GM12878 (cell line): Measurements from ENCODE around the gene TMEM208. TPM values are rescaled to one million over a fixed set of nuclear protein-coding genes. Genes with fewer than 3 reads are reported as not detected.

ENCODE experiments used
- ATAC-seq: fragments of 200-7000 bp; cut with Tn5 transposase; 3 replicates; pipeline ENCODE4 v1.9.1; 2020; ENCODE audit warnings: mild to moderate bottlenecking, moderate library complexity
- BruUV-seq: library from RNA; stranded (reverse); fragments of 400-500 nt; replicated peaks from 2 replicates; lab custom pipeline; 2021; lab: Mats Ljungman, UMichigan
- CTCF ChIA-PET: fragments of 300-600 bp; sonication (Branson Sonifier 250); formaldehyde crosslinking; extraction: SDS; loops from one replicate; lab custom pipeline; 2021; ENCODE audit warnings: inconsistent platforms; lab: Yijun Ruan, JAX
- POLR2A ChIA-PET: fragments of 350-600 bp; formaldehyde crosslinking; extraction: SDS; loops from one replicate; lab custom pipeline; 2021; ENCODE audit warnings: inconsistent platforms; lab: Charles Lee
- RAD21 ChIA-PET: fragments of 300-600 bp; sonication (Branson Sonifier 250); formaldehyde crosslinking; loops from one replicate; lab custom pipeline; 2023; ENCODE audit warnings: antibody characterized with exemption; ENCODE audit not compliant: unreplicated experiment; lab: Charles Lee
- SMC1A ChIA-PET: fragments of 300-600 bp; sonication (Branson Sonifier 250); formaldehyde crosslinking; loops from one replicate; lab custom pipeline; 2023; ENCODE audit not compliant: unreplicated experiment, uncharacterized antibody; lab: Charles Lee
- DNase-seq: peaks from one replicate; pipeline ENCODE4 v3.0.0-alpha.2; 2011; ENCODE audit warnings: low read depth, low spot score
- FAIRE-seq: peaks from 3 replicates; lab custom pipeline; 2011; peaks lifted over from hg19 to GRCh38; lab: Jason Lieb, UNC
- H2AFZ ChIP-seq: 2 replicates; pipeline ENCODE4 v1.6.0; 2011; ENCODE audit warnings: low read depth, low read length, control low read depth; ENCODE audit not compliant: control insufficient read depth
- H3K27ac ChIP-seq: 2 replicates; pipeline ENCODE4 v1.5.1; 2011; ENCODE audit warnings: control low read depth; ENCODE audit not compliant: control insufficient read depth, insufficient read depth
- H3K27me3 ChIP-seq, 2 experiments: replicated peaks in 1 of 2; 2 replicates each; pipeline versions ENCODE4 v1.6.0 to v1.6.1; 2011; ENCODE audit warnings: low read length in 1 of 2; ENCODE audit not compliant: control insufficient read depth in 2 of 2, insufficient read depth in 2 of 2
- H3K36me3 ChIP-seq, 2 experiments: 2 replicates each; pipeline ENCODE4 v1.5.1; 2011; ENCODE audit warnings: low read length in 1 of 2; ENCODE audit not compliant: control insufficient read depth in 2 of 2, insufficient read depth in 2 of 2
- H3K4me1 ChIP-seq: 2 replicates; pipeline ENCODE4 v1.6.1; 2011; ENCODE audit warnings: mild to moderate bottlenecking, low read length, moderate library complexity, mixed read lengths; ENCODE audit not compliant: control insufficient read depth, insufficient read depth
- H3K4me2 ChIP-seq: 2 replicates; pipeline ENCODE4 v1.6.0; 2011; ENCODE audit warnings: control low read depth; ENCODE audit not compliant: control insufficient read depth, insufficient read depth
- H3K4me3 ChIP-seq: fragments of 200-600 bp; sonication (generic); 2 replicates; pipeline ENCODE4 v1.5.1; 2016
- H3K79me2 ChIP-seq: 2 replicates; pipeline ENCODE4 v1.6.0; 2011; ENCODE audit warnings: low read length; ENCODE audit not compliant: control insufficient read depth, insufficient read depth
- H3K9ac ChIP-seq: 2 replicates; pipeline ENCODE4 v1.8.0; 2011; ENCODE audit warnings: low read length, control low read depth, mixed read lengths; ENCODE audit not compliant: control insufficient read depth, insufficient read depth
- H3K9me3 ChIP-seq: replicated peaks from 3 replicates; pipeline ENCODE4 v1.5.1; 2011; ENCODE audit warnings: mild to moderate bottlenecking, low read length; ENCODE audit not compliant: control insufficient read depth, insufficient read depth
- H4K20me1 ChIP-seq: 2 replicates; pipeline ENCODE4 v1.6.0; 2011; ENCODE audit not compliant: control insufficient read depth, insufficient read depth
- CHD2 ChIP-seq: IDR thresholded peaks from 2 replicates; pipeline ENCODE4 v1.6.1; 2011; ENCODE audit warnings: low read depth, low read length, improper control_type of control experiment, borderline replicate concordance
- CTCF ChIP-seq, 3 experiments: IDR thresholded peaks in 2 of 3; conservative IDR thresholded peaks in 1 of 3; 2 replicates each; pipeline ENCODE4 v1.5.1; 2011; ENCODE audit warnings: low read depth in 3 of 3, low read length in 3 of 3, mild to moderate bottlenecking in 3 of 3, control low read depth in 2 of 3, moderate library complexity in 2 of 3, inconsistent platforms in 1 of 3, mixed read lengths in 1 of 3; ENCODE audit not compliant: control insufficient read depth in 2 of 3, insufficient read depth in 1 of 3; ENCODE audit errors: extremely low read depth in 1 of 3
- HDAC2 ChIP-seq: fragments of 200-600 bp; sonication (generic); IDR thresholded peaks from 2 replicates; pipeline ENCODE4 v1.6.1; 2017
- MAX ChIP-seq: IDR thresholded peaks from 2 replicates; pipeline ENCODE4 v1.6.1; 2012; ENCODE audit warnings: low read depth, low read length, improper control_type of control experiment
- MYC ChIP-seq: IDR thresholded peaks from 2 replicates; pipeline ENCODE4 v1.6.1; 2011; ENCODE audit warnings: mild to moderate bottlenecking, low read length, moderate library complexity, inconsistent platforms; ENCODE audit not compliant: insufficient read depth, insufficient replicate concordance, insufficient read length, severe bottlenecking
- NFYB ChIP-seq: IDR thresholded peaks from 2 replicates; pipeline ENCODE4 v1.6.1; 2011; ENCODE audit warnings: low read depth, mild to moderate bottlenecking, low read length, improper control_type of control experiment, moderate library complexity; ENCODE audit not compliant: insufficient read depth
- NR2F1 ChIP-seq: fragments of 450-650 bp; conservative IDR thresholded peaks from 2 replicates; pipeline ENCODE4 v1.6.1; 2017; ENCODE audit warnings: mild to moderate bottlenecking
- SKIL ChIP-seq: fragments of 450-650 bp; IDR thresholded peaks from 2 replicates; pipeline ENCODE4 v1.6.1; 2017; ENCODE audit warnings: mild to moderate bottlenecking, low read depth, inconsistent platforms; ENCODE audit not compliant: poor library complexity, severe bottlenecking
- TCF3 ChIP-seq: IDR thresholded peaks from 2 replicates; pipeline ENCODE4 v1.6.1; 2012; ENCODE audit warnings: low read depth, mild to moderate bottlenecking, low read length, borderline replicate concordance; ENCODE audit not compliant: insufficient read depth
- WGBS: methylation state at CpG from one replicate; pipeline ENCODE4 v1.1.6; 2016; ENCODE audit warnings: low lambda C conversion rate; ENCODE audit not compliant: insufficient replicate concordance, insufficient coverage; ENCODE audit errors: missing lambda C conversion rate; 5-methylcytosine and 5-hydroxymethylcytosine counted together
- in situ Hi-C: fragments of 300-500 bp; cut with MboI; formaldehyde crosslinking; loops from 9 replicates; pipeline ENCODE4 v1.14.3; 2018; ENCODE audit warnings: mixed read lengths
- intact Hi-C: fragments of 100-400 bp; cut with micrococcal nuclease; formaldehyde crosslinking; loops from one replicate; pipeline ENCODE4 v1.14.2; 2022; ENCODE audit not compliant: unreplicated experiment
- polyA plus RNA-seq, 11 experiments: library from polyadenylated mRNA; depleted of rRNA in 4 of 11; unstranded in 6 of 11; stranded (reverse) in 5 of 11; fragments of >200 nt; fragmentation: Nextera tagmentation in 4 of 11; fragmentation: Illumina TruSeq in 1 of 11; extraction: Ambion mirVana in 4 of 11; extraction: Trizol in 1 of 11; gene quantifications; 1 replicate in 1 of 11; 2 replicates in 10 of 11; pipeline versions ENCODE4 v1.2.1 to v1.2.3, GENCODE V29; 2011 to 2016; ENCODE audit warnings: inconsistent platforms in 2 of 11, missing spikeins in 2 of 11, low read depth in 1 of 11
- total RNA-seq, 4 experiments: library from RNA; depleted of rRNA in 3 of 4; stranded (reverse); fragments of >200 nt in 3 of 4; fragmentation: Illumina TruSeq in 1 of 4; extraction: Trizol in 1 of 4; gene quantifications; 2 replicates each; pipeline versions ENCODE4 v1.2.1 to v1.2.3, GENCODE V29; 2013 to 2021
- TF ChIP-seq, protein P1 (sequence below): IDR thresholded peaks from 2 replicates; pipeline ENCODE4 v1.6.1; 2011; ENCODE audit warnings: borderline replicate concordance, low read depth, mild to moderate bottlenecking, moderate library complexity, low read length; ENCODE audit not compliant: insufficient read depth, poor library complexity, severe bottlenecking

Gene TMEM208
- total and polyA plus RNA-seq, 10 of the 15 experiments (the other 5 are each of a cell fraction or from before 2014, with no cell fraction given): 34.1 to 244 (median 54.1) TPM

- TF ChIP-seq CHD2 (no peak), SKIL (peak; percentile 13), HDAC2 (no peak), NR2F1 (peak; percentile 59), NFYB (peak; percentile 51; the same call in 1 of the 2 replicates)
- TF ChIP-seq, protein P1, sequence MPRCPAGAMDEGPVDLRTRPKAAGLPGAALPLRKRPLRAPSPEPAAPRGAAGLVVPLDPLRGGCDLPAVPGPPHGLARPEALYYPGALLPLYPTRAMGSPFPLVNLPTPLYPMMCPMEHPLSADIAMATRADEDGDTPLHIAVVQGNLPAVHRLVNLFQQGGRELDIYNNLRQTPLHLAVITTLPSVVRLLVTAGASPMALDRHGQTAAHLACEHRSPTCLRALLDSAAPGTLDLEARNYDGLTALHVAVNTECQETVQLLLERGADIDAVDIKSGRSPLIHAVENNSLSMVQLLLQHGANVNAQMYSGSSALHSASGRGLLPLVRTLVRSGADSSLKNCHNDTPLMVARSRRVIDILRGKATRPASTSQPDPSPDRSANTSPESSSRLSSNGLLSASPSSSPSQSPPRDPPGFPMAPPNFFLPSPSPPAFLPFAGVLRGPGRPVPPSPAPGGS: no peak
These were observed 19.3 kb downstream of the TMEM208 start (continued) for GRCh38 chr16:67246081-67246755.

DNA sequence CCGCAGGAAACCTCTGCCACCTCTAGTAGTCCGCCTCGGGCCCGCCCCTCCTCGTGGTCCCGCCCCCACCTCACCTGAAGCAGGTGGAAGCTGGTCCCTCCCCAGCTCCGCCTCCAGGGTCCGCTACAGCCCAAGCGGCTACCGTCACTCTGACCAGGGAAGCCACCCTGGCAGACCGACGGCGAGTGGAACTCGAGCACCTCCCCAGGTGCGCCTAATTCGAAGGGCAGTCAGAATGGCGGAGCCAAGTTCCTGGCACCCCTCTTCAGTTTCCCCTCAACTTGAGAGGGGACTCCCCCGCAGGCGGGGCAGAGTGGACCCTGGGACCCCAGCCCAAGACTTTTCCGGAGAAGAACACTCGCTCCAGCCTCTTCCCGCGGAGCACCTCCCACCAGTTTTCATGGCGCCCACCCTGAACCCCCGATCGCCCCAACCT lies 19.8 kb downstream of the TMEM208 start:
- Histone ChIP-seq H3K9ac (peak overlapping the region; percentile 82), H3K4me1 (peaks cover 37% of the 10 kb centered on the region), H3K36me3 (no peaks in the 10 kb centered on the region), H4K20me1 (no peaks in the 10 kb centered on the region), H3K27me3 (no peaks in the 10 kb centered on the region; a peak in 1 of 4 replicates), H3K79me2 (peaks cover 35% of the 10 kb centered on the region), H3K4me2 (peak overlapping the region; percentile 99), H2AFZ (peak overlapping the region; percentile 55), H3K9me3 (no peaks in the 10 kb centered on the region), H3K4me3 (peak overlapping the region; percentile 97), H3K27ac (peak overlapping the region; percentile 98)
- ATAC-seq (peak; percentile 24), DNase-seq (no peak), FAIRE-seq (no peak)
- in situ Hi-C loops (no loop called here), intact Hi-C loops (loop anchor here (1.0 to 2.0 kb wide), 3 partner anchors 19 to 62 kb away; partner anchors contain the start of genes E2F4 and TMEM208)
- WGBS: under 1% methylated on average over 25 of the region's 26 CpGs
- RAD21 ChIA-PET: interaction anchor here (0.6 to 2.4 kb wide), 10 partner anchors 13 to 229 kb away, joined by 3 to 23 read pairs (median 6); partner anchors contain the start of genes E2F4, NOL3 and TMEM208
- CTCF ChIA-PET: interaction anchor here (1.2 to 4.9 kb wide), 8 partner anchors 14 to 291 kb away, joined by 3 to 29 read pairs (median 4); partner anchors contain the start of genes ELMO3 and TMEM208
- no TSS peak for BruUV-seq
- POLR2A ChIA-PET: interaction anchor here (0.6 to 8.0 kb wide), 9 partner anchors 20 to 178 kb away, joined by 3 to 100 read pairs (median 4); partner anchors contain the start of genes FBXL8, NOL3, TMEM208 and TRADD
- SMC1A ChIA-PET: interaction anchor here (0.8 to 4.1 kb wide), 6 partner anchors 9 to 267 kb away, joined by 3 to 21 read pairs (median 3); partner anchors contain the start of gene TMEM208
- TF ChIP-seq TCF3 (no peak), NFYB (no peak), CTCF (IDR thresholded peaks at IDR 0.05 in 2 of 3, conservative IDR thresholded peaks at IDR 0.05 in 1 of 3; ENCODE audit: control insufficient read depth in 2 of 3, extremely low read depth in 1 of 3, insufficient read depth in 1 of 3, low read depth in 3 of 3, low read length in 3 of 3) (peak in 1 of 3 experiments; percentile 21; a peak in 2 of 6 replicates), MAX (no peak), MYC (no peak)
